GM21576 (cell line): Measurements from ENCODE around the gene BDNF.
"Not testable (repeated sequence)": the region's sequence is repeated elsewhere in the genome, so short reads cannot be mapped to it uniquely, and the experiment has no call there.

Experiments
- ATAC-seq: cut with Tn5 transposase; IDR thresholded peaks from one replicate; pipeline ENCODE4 v1.9.1; 2021; ENCODE audit warnings: mild to moderate bottlenecking, moderate library complexity; ENCODE audit not compliant: unreplicated experiment

Gene BDNF

DNA sequence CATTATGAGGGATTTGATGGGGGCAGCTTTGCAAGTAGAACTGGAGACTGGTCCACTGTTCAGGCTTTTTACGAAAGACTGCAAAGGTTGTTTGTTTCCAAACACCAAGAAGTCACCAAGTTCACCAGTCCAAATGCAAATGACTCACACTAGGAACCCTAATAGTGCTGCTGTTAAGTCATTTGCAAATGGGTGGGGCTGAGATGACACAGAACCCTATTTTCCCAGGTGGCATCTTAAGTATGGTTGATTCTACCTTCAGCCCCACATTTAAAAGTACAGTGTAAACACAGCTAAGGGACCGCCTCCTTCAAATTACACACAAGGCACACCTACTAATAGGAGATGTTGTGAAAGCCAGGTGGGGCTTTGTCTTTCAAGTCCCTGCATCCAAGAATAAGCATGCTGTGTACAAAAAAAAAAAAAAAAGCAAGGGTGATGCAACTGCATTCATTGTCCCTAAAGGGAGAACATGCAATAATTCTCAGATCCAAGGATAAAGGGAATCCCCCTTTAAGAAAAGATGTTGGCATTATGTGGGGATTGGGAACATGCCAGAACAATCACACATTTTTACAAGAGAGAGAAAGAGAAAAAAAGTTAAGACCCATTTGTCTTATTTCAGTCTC, 27.3 kb downstream of the BDNF start:
- no peak for ATAC-seq

- not testable (repeated sequence) for ATAC-seq
These were observed 34.6 kb downstream of the BDNF start for GRCh38 chr11:27665508-27666101.

GRCh38 chr11:27663326-27663725, 36.9 kb downstream of the BDNF start:
- ATAC-seq: no peak

DNA sequence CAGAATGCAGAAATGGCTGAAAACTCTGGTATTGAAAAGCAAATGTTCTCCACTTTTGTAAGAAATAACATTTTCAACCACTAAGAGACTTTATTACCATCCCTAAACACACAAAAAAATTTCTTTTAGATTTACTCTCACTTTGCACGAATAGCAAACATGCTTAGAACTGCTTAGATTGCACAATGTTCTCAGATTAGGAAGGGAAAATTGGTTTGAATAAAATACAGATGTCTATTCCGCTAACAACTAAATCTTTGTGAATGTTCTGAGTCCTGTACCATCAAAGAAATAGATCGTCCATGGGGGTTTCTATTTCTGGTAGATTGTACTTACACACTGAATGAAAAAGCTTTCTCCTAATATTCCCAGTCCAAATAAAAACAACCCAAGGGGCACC, 40.1 kb downstream of the BDNF start:
- no peak for ATAC-seq

DNA sequence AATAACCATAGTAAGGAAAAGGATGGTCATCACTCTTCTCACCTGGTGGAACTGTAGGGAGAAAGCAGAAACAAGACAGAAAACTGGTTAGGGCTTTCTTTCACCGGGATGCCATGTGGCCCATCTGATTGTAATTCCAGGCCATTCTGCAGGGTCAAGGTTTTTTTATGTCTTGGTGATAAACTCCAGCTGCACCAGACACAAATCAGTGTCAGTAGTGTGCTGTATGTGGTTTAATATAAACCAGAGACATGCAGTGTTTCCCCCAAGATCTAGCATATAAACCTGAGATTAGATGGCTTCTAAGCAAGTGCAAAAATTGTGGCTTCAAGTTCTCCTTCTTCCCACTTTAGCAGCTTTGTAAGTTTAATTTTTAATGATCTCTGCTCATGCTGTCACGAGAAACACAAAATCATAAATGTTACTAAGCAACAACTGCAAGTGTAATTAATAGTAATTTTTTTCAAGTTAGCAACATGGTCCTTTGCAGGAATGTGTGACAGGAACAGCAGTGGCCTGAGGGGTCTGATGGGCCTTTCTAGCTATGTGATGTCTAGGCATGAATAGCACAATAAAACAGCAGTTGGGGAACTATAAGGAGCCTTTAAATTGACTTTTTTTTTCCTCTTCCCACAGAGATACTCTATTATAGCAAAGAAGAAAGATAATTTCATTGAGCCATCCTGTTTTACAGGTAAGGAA, 41.6 kb downstream of the BDNF start:
- ATAC-seq: no peak

GRCh38 chr11:27656806-27657483, 43.3 kb downstream of the BDNF start:
- no peak for ATAC-seq

- no peak for ATAC-seq
These were observed 43.9 kb downstream of the BDNF start for GRCh38 chr11:27656320-27656719.

GRCh38 chr11:27653990-27654758, 46.1 kb downstream of the BDNF start:
- no peak for ATAC-seq

- ATAC-seq: no peak
These were observed 48.5 kb downstream of the BDNF start for GRCh38 chr11:27651711-27652110.

DNA sequence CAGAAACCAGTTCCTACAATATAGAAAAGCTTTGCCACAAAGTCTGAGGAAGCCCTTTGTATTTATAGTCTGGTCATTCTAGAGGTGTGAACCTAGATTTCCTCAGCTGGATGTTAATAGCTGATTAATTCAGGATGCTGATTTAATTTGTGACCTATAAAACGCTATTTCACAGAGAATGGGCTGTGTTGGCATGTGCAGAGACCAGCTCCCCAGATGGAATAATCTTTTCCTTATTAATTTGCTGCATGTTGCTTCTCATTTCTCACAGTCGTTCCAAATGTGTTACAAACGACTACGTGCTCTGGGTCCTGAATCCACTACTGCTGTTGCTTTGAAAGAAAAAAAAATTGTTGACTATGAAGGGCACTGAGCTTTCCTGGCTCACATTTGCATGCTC, 49.3 kb downstream of the BDNF start:
- no peak for ATAC-seq

DNA sequence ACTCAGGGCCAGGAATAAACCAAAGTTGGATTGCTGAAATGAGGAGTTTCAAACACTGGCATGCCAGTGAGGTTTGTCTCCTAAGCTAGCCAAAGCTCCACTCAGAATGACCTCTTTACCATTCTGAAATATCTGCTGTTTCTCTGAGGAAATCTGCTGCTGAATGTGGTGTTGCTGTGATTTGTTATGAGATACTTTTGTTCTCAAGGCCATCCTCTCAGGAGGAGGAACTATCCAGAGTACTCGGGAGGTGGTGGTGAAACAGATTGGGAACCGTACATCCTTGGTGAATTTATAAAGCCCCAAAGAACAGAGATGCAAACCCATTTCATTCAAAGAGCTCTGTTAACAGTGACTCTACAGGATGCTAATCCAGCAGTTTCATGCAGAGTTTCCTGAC, 50.5 kb downstream of the BDNF start:
- no peak for ATAC-seq

DNA sequence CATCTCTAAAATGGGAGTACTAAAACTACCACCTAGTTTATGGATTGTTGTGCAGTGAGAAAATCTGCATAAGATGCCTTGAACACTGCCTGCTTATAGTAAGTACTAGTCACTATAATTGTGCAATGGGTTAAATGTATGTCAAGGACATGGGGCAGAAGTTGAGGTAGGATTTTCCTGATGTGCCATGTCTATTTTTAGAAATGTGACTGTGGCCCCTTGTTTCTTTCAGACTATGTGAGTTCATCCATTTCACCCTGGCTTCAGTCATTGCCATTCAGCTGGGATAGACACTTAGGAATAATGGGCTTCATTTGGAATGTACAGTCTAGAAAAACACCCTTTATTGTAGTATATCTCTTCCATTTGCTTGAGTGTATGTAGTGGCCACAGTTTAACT, 51.4 kb downstream of the BDNF start:
- ATAC-seq: no peak

DNA sequence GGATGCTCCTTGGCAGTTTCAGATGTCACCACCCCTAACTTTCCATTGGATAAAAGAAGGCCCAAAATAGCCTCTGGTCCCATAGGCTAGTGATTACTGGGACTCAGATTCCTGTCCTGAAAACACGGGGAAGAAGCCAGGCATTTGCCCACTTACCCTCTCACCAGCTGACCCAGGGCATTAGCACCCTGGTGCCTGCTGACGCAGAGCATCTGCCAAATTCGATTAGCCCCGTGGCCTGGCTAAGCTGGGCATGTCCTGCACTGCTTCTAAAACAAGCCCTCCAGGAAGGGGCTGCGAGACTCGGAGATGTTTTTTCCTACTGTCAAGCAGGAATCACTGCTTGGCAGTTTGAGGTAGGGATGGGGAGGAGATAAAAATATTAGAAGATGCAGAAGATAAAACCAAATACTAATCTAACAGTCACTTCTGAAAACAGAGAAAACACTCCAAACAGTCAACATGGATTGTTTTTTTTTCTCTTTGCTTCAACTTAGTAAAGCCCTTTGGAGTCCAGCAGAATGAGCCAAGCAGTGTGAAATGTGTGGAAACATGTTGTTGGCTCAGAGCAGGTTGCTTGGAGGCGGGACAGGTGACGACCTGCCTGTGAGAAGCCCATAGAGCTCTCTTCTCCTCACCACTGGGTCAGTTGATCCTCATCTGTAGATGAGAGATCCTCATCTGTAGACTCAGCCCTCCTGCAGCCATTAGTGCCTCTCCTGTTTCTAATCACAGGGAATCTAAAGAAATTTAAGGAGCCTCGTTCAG, 54.0 kb downstream of the BDNF start:
- no peak for ATAC-seq

GRCh38 chr11:27642954-27643353, 57.3 kb downstream of the BDNF start:
- ATAC-seq: no peak

- no peak for ATAC-seq
These were observed 59.3 kb downstream of the BDNF start for GRCh38 chr11:27640954-27641353.

GRCh38 chr11:27635567-27636037, 64.7 kb downstream of the BDNF start:
- peak; percentile 72 for ATAC-seq

DNA sequence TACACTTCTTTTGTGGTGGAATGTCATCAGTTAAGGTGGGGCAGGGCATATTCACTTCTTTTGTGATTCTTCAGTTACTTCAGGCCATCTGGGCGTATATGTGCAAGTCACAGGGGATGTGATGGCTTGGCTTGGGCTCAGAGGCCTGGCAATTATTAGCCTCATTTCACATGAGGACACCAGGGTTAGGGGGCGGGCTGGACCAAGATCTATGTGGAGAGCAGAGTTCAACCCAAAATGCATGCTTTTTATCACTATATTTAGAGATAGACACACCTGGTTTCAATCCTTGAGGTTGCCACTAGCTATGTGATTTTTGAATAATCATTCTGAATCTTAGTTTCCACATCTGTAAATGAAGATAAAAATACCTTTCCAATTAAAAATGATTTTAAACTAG, 65.5 kb downstream of the BDNF start:
- ATAC-seq: not testable (repeated sequence)

DNA sequence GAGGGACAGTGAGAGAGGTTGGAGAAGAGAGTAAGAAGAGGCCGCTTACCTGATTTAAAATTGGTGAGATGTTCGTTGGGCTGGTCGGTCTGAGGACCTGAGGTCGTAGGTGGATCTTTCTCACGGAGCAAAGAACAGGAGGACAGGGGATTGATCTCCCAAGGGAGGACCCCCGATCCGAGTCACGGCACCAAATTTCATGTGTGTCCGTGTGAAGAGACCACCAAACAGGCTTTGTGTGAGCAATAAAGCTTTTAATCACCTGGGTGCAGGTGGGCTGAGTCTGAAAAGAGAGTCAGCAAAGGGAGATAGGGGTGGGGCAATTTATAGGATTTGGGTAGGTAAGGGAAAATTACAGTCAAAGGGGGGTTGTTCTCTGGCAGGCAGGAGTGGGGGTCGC, 66.0 kb downstream of the BDNF start:
- ATAC-seq: not testable (repeated sequence)

DNA sequence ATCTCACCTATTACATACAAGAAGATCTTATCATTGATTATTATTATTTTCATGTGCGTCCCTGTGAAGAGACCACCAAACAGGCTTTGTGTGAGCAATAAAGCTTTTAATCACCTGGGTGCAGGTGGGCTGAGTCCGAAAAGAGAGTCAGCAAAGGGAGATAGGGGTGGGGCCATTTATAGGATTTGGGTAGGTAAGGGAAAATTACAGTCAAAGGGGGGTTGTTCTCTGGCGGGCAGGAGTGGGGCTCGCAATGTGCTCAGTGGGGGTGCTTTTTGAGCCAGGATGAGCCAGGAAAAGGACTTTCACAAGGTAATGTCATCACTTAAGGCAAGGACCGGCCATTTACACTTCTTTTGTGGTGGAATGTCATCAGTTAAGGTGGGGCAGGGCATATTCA, 71.2 kb downstream of the BDNF start:
- ATAC-seq: not testable (repeated sequence)

- ATAC-seq: no peak
These were observed 72.3 kb downstream of the BDNF start for GRCh38 chr11:27627979-27628378.
